Stimulated activated CD4-positive, alpha-beta T cell treated with anti-CD3 and anti-CD28 coated beads, Interleukin-15, amount 100 ng/mL, for 48 hours (primary cell): ENCODE measurements around the gene CFL2.
"Not testable (repeated sequence)": the region's sequence is repeated elsewhere in the genome, so short reads cannot be mapped to it uniquely, and the experiment has no call there.

Source experiments
- DNase-seq, 2 donors: peaks; one replicate each; pipeline ENCODE4 v3.0.0-alpha.2; 2020; ENCODE audit warnings: low read depth in 2 of 2

The CFL2 gene

GRCh38 chr14:34711796-34712712 lies 2.3 kb downstream of the CFL2 start:
- DNase-seq: no peak

DNA sequence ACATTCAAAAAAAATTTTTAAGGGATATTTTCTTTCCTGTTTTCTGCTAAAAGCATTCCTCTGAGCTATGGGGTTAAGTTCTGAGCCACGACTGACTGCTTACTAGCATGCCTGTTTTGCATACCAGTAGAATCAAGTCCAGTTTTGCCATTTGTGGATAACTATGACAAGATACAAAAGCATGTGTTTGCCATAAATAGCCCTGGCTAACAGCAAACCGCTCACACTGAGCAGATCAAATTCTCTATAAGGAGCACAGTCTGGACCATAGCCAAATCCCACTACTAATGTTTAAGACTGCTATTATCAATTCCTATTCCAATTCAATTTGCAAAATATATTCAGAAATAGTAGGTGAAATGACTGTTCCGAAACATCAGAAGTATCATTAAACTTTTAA lies 3.2 kb downstream of the CFL2 start:
- no peak for DNase-seq

DNA sequence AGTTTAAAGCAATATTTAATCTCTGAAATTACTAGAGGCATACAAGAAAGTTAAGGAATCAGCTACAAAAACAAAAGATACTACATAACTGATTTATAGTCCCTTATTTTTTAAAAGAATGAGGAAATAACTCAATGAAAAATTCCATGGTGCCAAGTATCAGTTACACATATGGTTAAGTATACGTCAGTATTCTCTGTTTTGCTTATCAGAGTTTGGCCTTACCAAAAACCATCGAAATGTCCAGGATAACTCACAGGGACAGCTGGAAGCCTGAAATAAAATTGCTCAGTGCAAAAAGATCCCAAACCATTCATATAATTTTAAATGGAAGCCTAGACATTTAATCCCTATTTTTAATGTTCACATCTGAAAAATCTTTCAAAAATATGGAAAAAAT lies 3.6 kb downstream of the CFL2 start:
- DNase-seq: no peak

GRCh38 chr14:34710006-34710405 lies 4.4 kb downstream of the CFL2 start:
- DNase-seq: no peak

DNA sequence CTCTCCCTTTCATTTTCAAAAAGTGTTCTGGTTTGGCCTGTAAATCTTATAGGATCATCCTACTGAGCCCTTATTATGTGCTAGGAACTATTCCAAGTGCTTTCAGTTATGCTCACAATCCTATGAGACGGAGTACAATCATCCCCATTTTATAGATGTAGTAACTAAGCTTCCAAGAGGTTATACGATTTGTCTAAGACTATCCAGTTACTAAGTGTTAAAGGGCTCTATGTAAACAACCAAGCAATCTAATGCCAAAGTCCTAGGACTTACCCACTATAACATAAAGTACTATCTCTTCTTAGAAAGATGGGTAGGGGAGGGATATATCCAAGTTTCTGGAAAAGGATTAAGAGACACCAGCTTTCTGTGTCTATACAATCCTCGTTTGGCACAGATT lies 6.7 kb downstream of the CFL2 start:
- no peak for DNase-seq

- no peak for DNase-seq
These were observed 12.6 kb downstream of the CFL2 start for GRCh38 chr14:34701808-34702207.

- no peak for DNase-seq
These were observed 13.7 kb downstream of the CFL2 start for GRCh38 chr14:34700622-34701130.

DNA sequence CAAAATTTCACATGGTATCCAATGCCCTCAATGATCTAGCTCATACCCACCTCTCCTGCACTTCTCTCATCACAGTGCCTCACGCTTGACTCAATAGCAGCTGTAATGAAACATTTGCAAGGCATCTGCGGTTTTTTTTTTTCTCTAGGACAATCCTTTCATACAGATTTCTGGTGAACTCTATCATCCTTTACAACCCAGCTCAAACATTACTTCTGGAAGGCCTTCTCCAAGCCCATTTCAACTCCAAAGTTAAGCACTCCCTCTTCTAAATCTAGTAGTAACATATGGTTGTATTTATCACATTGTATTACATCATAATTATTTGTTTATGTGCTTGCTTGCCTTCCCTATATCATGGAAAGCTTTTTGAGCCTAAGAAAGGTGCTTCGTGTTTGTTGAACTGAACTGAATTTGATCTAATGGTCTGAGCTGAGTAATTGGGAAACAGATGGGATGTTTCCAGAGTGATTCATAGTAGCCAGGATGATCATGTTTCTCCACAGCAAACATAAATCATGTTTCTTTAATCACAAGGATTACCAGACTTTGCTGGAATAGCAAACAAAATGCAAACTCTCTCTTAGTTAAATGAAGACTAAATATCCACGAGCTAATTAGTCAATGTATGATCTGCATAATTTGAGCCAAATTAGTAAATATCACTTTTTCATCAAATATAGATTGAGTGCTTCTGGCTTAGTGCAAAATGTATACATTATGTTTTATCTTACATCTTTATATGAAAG lies 14.3 kb downstream of the CFL2 start:
- DNase-seq: no peak

- not testable (repeated sequence) for DNase-seq
These were observed 20.2 kb downstream of the CFL2 start for GRCh38 chr14:34694216-34694615.

GRCh38 chr14:34693228-34693939 lies 21.0 kb downstream of the CFL2 start:
- peak in 1 of 2 donors; percentile 7 for DNase-seq

DNA sequence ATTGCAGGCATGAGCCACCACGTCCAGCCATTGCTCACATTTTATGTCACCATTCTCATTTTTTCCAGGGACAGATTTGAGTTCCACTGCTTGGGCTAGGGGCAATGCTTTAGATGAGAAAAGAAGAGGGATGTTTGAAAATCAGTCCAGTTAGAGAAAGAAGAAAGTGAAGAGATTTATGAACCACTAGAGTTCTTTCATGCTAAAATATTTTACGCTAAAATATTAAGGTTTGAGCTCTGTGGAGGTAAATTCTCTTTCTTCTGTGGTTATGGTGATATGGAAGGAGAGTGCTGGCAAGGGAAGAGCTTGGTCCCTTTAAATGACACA lies 21.5 kb downstream of the CFL2 start:
- DNase-seq: no peak

DNA sequence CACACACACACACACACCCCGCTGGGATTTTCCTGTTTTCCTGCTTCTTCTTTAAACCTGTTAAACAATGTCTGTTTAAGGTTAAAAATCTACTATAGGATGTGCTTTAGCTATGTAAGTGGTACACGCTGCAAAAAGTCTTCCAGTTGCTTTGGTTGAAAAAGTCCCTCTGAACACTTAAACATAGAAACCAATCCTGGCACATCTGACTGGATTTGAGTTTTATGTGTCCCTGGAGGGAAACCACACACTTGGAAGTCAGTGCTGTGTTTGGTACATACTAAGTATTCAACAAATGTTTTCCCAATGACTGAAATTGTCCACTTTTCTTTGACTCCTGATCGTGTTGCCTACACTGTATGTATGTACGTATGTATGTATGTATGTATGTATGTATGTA lies 22.0 kb downstream of the CFL2 start:
- no peak for DNase-seq

DNA sequence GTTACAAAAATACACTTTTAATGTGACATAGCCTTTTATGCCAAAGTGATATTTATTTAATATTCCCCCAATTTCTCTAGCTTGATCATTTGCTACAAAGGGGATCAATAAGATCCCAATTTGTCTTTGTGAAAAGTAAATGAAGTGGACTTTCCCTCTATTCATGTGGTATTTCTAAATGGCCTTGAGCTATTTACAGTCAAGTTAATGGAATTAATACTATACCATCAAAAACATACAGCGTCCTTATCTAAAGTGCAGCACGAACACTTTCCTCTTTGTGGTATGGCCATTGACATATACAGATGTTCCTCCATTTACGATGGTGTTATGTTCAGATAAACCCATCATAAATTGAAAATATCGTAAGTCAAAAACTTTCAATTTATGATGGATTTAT lies 23.2 kb downstream of the CFL2 start:
- no peak for DNase-seq

GRCh38 chr14:34688470-34689206 lies 25.8 kb downstream of the CFL2 start:
- DNase-seq: no peak

GRCh38 chr14:34685819-34686428 lies 28.5 kb downstream of the CFL2 start:
- DNase-seq: no peak

- DNase-seq: no peak
These were observed 29.8 kb downstream of the CFL2 start for GRCh38 chr14:34684578-34684977.

- no peak for DNase-seq
These were observed 31.5 kb downstream of the CFL2 start for GRCh38 chr14:34682787-34683321.

DNA sequence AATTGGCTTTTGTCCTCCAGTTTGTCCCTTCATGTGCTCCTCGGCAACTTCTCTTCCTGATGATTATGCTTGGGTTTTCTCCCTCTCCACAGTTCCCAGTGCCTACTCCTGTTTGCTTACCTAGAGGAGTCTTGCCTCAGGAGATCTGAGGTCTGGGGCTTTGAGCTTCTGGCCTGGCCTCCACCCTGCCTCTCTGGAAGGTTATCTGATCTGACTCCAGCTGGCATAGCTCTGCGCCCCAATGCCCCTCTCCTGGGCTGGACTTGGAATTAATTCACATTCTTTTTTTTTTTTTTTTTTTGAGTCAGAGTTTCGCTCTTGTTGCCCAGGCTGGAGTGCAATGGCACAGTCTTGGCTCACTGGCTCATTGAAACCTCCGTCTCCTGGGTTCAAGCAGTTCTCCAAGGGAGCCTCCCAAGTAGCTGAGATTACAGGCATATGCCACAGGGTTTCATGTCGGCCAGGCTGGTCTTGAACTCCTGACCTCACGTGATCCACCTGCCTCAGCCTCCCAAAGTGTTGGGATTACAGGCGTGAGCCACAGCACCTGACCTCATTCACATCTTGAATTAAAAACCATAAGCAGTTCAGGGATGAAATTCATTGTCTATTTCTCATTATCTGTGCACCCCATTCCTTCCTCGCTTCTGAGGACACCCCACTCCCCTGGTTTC lies 33.5 kb downstream of the CFL2 start:
- DNase-seq: no peak

GRCh38 chr14:34678735-34679134 lies 35.7 kb downstream of the CFL2 start:
- DNase-seq: no peak

DNA sequence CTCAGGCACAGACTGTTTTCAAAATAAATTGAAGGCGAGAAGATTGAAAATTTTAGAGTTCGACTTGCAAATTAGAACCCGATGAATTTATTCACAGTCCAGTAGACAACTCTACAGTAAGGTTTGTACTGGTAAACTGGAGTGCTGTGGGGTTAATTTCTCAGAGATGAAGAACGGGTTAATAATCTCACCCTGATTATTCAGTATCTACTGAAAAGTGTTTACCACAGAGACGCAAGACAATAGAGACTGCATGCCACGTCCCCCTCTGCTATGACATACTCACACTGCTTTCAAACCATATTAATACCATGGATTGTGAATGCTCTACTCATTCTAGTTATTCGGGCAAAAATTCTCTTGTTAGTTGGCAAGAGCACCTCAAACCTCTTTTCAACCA lies 36.1 kb downstream of the CFL2 start:
- DNase-seq: no peak
